Hepatocyte (in vitro differentiated cells): ENCODE results near the gene THUMPD3. TPM values are rescaled to one million over a fixed set of nuclear protein-coding genes. Genes with fewer than 3 reads are reported as not detected.

Experiments
- DNase-seq: peaks from one replicate; pipeline ENCODE4 v3.0.0-alpha.2; 2016; ENCODE audit warnings: low spot score
- H2AFZ ChIP-seq: fragments of 200-600 bp; sonication (generic); 2 replicates; pipeline ENCODE4 v1.6.0; 2016; ENCODE audit warnings: antibody characterized with exemption, mild to moderate bottlenecking
- H3K27ac ChIP-seq: fragments of 200-600 bp; sonication (generic); 2 replicates; pipeline ENCODE4 v1.5.1; 2016; ENCODE audit warnings: mild to moderate bottlenecking
- H3K27me3 ChIP-seq: fragments of 200-600 bp; sonication (generic); 2 replicates; pipeline ENCODE4 v1.6.1; 2016
- H3K36me3 ChIP-seq: fragments of 200-600 bp; sonication (generic); replicated peaks from 2 replicates; pipeline ENCODE4 v1.5.1; 2016; ENCODE audit warnings: low read depth; ENCODE audit not compliant: insufficient read depth
- H3K4me1 ChIP-seq: fragments of 200-600 bp; sonication (generic); 2 replicates; pipeline ENCODE4 v1.5.1; 2016; ENCODE audit warnings: mild to moderate bottlenecking, moderate library complexity; ENCODE audit not compliant: insufficient read depth
- H3K4me2 ChIP-seq: fragments of 200-600 bp; sonication (generic); 2 replicates; pipeline ENCODE4 v1.6.0; 2016
- H3K4me3 ChIP-seq: fragments of 200-600 bp; sonication (generic); 2 replicates; pipeline ENCODE4 v1.5.1; 2016; ENCODE audit warnings: mild to moderate bottlenecking
- H3K79me2 ChIP-seq: fragments of 200-600 bp; sonication (generic); 2 replicates; pipeline ENCODE4 v1.6.0; 2017; ENCODE audit warnings: mild to moderate bottlenecking
- H3K9me2 ChIP-seq: fragments of 200-600 bp; sonication (generic); replicated peaks from 2 replicates; pipeline ENCODE4 v1.6.0; 2017; ENCODE audit warnings: mild to moderate bottlenecking; ENCODE audit not compliant: insufficient read depth
- H3K9me3 ChIP-seq: fragments of 200-600 bp; sonication (generic); 2 replicates; pipeline ENCODE4 v1.5.1; 2016; ENCODE audit warnings: low read depth, mild to moderate bottlenecking
- H4K20me1 ChIP-seq: fragments of 200-600 bp; sonication (generic); 2 replicates; pipeline ENCODE4 v1.6.0; 2016; ENCODE audit warnings: mild to moderate bottlenecking; ENCODE audit not compliant: insufficient read depth, poor library complexity, severe bottlenecking
- CTCF ChIP-seq: fragments of 200-600 bp; sonication (generic); IDR thresholded peaks from 2 replicates; pipeline ENCODE4 v1.5.1; 2016; ENCODE audit warnings: antibody characterized with exemption, mild to moderate bottlenecking; ENCODE audit not compliant: poor library complexity
- EZH2 ChIP-seq: fragments of 200-600 bp; sonication (generic); IDR thresholded peaks from 2 replicates; pipeline ENCODE4 v1.6.1; 2016; ENCODE audit warnings: antibody characterized with exemption, mild to moderate bottlenecking, borderline replicate concordance
- EZH2phosphoT487 ChIP-seq: fragments of 200-600 bp; sonication (generic); IDR thresholded peaks from one replicate; pipeline ENCODE4 v1.6.1; 2018; ENCODE audit warnings: antibody characterized with exemption, mild to moderate bottlenecking, low read depth, moderate library complexity; ENCODE audit not compliant: unreplicated experiment, severe bottlenecking
- WGBS: methylation state at CpG from one replicate; pipeline ENCODE4 v1.1.6; 2016; ENCODE audit warnings: low lambda C conversion rate; ENCODE audit errors: missing lambda C conversion rate; 5-methylcytosine and 5-hydroxymethylcytosine counted together
- polyA plus RNA-seq: library from polyadenylated mRNA; unstranded; fragments of >200 nt; fragmentation: Nextera tagmentation; extraction: Ambion mirVana; gene quantifications from 2 replicates; pipeline ENCODE4 v1.2.1, GENCODE V29; 2016
- total RNA-seq: library from RNA; depleted of rRNA; stranded (reverse); fragments of >200 nt; gene quantifications from 2 replicates; pipeline ENCODE4 v1.2.3, GENCODE V29; 2014

THUMPD3 gene
- total and polyA plus RNA-seq, 2 experiments from 2014 or later: 17.3 to 22.7 TPM

DNA sequence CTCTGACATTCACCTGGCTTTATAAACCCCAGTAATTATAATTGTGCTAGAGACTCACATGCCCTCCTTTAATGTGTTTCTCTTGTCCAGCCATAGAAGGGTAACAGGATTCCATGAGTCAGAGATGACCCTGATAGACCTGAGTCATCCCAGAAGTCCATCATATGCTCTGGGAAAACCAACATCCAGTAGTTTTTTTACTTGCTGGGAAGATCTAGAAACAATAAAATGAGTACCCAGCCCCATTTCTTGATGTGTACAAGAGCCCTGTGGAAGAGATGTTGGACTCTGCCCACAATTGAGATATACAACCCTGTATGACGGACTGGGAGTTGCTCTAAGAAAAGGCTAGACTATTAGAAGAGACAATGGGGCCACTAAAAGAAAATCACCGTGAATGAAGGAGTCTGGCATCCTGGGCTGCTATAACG, 22.4 kb upstream of the THUMPD3 start:
- Histone ChIP-seq H3K79me2 (no peaks in the 10 kb centered on the region), H3K9me3 (no peaks in the 10 kb centered on the region), H4K20me1 (no peaks in the 10 kb centered on the region), H3K27ac (peak overlapping the region; percentile 88), H3K9me2 (no peaks in the 10 kb centered on the region), H3K4me1 (peaks cover 23% of the 10 kb centered on the region), H2AFZ (peak overlapping the region; percentile 17), H3K27me3 (no peaks in the 10 kb centered on the region), H3K4me2 (peak overlapping the region; percentile 1), H3K4me3 (no peak overlapping the region), H3K36me3 (no peaks in the 10 kb centered on the region)
- DNase-seq: peak; percentile 53
- TF ChIP-seq CTCF (no peak), EZH2 (no peak), EZH2phosphoT487 (no peak)
- WGBS: 73% methylated on average over 3 of the region's 3 CpGs

GRCh38 chr3:9342696-9343095, 20.2 kb upstream of the THUMPD3 start:
- Histone ChIP-seq H4K20me1 (no peaks in the 10 kb centered on the region), H3K4me3 (no peak overlapping the region), H3K27me3 (no peaks in the 10 kb centered on the region), H3K4me2 (peak overlapping the region; percentile 7), H3K27ac (peak overlapping the region; percentile 50), H3K9me3 (no peaks in the 10 kb centered on the region), H3K79me2 (no peaks in the 10 kb centered on the region), H3K9me2 (no peaks in the 10 kb centered on the region), H3K4me1 (peaks cover 23% of the 10 kb centered on the region), H3K36me3 (no peaks in the 10 kb centered on the region), H2AFZ (no peak overlapping the region)
- no peak for TF ChIP-seq CTCF
- TF ChIP-seq EZH2: no peak
- no peak for TF ChIP-seq EZH2phosphoT487
- DNase-seq: no peak
- WGBS: 81% methylated on average over 4 of the region's 4 CpGs

DNA sequence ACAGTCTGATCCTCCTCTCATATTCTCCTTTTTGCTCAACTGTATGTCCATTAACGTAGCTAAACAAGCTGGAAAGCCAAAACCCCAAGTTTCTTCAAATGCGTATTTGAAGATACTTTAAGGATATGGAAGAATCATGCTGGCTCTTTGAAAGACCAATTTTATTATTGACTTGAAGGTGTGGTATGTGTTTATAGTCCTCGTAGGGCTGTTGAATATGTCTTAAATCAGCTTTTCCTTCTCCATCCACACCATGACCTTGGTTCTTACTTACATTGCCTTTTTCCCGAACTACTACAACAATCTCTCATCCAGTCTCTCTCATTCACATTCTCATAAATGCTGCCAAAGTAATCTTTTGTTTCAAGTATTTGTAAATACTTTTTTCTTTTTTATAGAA, 19.7 kb upstream of the THUMPD3 start:
- peaks cover 23% of the 10 kb centered on the region for H3K4me1 ChIP-seq
- peak overlapping the region; percentile 50 for H3K27ac ChIP-seq
- TF ChIP-seq CTCF (no peak), EZH2phosphoT487 (no peak), EZH2 (no peak)
- H2AFZ ChIP-seq: no peak overlapping the region
- 63% methylated on average over 4 of the region's 4 CpGs for WGBS
- no peak overlapping the region for H3K4me3 ChIP-seq
- H3K9me3 ChIP-seq: no peaks in the 10 kb centered on the region
- no peaks in the 10 kb centered on the region for H3K79me2 ChIP-seq
- DNase-seq: no peak
- H4K20me1 ChIP-seq: no peaks in the 10 kb centered on the region
- H3K9me2 ChIP-seq: no peaks in the 10 kb centered on the region
- H3K4me2 ChIP-seq: no peak overlapping the region
- no peaks in the 10 kb centered on the region for H3K27me3 ChIP-seq
- no peaks in the 10 kb centered on the region for H3K36me3 ChIP-seq

DNA sequence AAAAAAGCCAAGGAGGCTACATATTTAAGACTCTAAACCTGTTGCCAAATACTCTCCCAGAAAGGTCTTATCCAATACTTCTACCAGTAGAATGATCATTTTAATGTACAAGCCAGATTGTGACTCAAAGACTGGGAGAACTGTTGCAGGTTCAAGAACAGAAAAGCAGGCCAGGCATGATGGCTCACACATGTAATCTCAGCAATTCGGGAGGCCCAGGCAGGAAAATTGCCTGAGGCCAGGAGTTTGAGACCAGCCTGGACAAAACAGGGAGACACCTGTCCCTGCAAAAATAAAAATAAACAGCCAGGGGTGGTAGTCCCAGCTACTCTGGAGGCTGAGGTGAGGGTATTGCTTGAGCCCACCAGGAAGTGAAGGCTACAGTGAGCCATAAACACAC, 17.8 kb upstream of the THUMPD3 start:
- Histone ChIP-seq H3K79me2 (no peaks in the 10 kb centered on the region), H3K27ac (no peak overlapping the region), H3K36me3 (no peaks in the 10 kb centered on the region), H3K9me2 (no peaks in the 10 kb centered on the region), H4K20me1 (no peaks in the 10 kb centered on the region), H3K9me3 (no peaks in the 10 kb centered on the region), H3K4me2 (no peak overlapping the region), H3K4me3 (no peak overlapping the region), H3K27me3 (no peaks in the 10 kb centered on the region), H3K4me1 (peaks cover 24% of the 10 kb centered on the region), H2AFZ (no peak overlapping the region)
- no peak for DNase-seq
- TF ChIP-seq EZH2phosphoT487 (no peak), CTCF (no peak), EZH2 (no peak)
- WGBS: 45% methylated on average over 1 of the region's 1 CpG
